IMR-90 (cell line): Measurements from ENCODE around the gene TEPSIN. TPM values are rescaled to one million over a fixed set of nuclear protein-coding genes. Genes with fewer than 3 reads are reported as not detected.

Experiments used
- ATAC-seq: fragments of 200-7000 bp; cut with Tn5 transposase; 2 replicates; pipeline ENCODE4 v1.9.1; 2020; ENCODE audit warnings: low read depth, mild to moderate bottlenecking, moderate library complexity
- BruUV-seq: library from RNA; stranded (reverse); fragments of 400-500 nt; replicated peaks from 2 replicates; lab custom pipeline; 2021; lab: Mats Ljungman, UMichigan
- CTCF ChIA-PET: fragments of 300-600 bp; formaldehyde crosslinking; extraction: SDS; loops from one replicate; lab custom pipeline; 2021; ENCODE audit warnings: antibody characterized with exemption; lab: Yijun Ruan, JAX
- POLR2A ChIA-PET: fragments of 300-600 bp; sonication (Branson Sonifier 250); formaldehyde crosslinking; loops from one replicate; lab custom pipeline; 2022; ENCODE audit warnings: antibody characterized with exemption; ENCODE audit not compliant: unreplicated experiment; lab: Charles Lee
- DNase-seq: peaks from one replicate; pipeline ENCODE4 v3.0.0; 2013
- H2AFZ ChIP-seq: replicated peaks from 2 replicates; pipeline ENCODE3; 2013; ENCODE audit warnings: low read length, mild to moderate bottlenecking; ENCODE audit not compliant: poor library complexity
- H2AK5ac ChIP-seq: 2 replicates; pipeline ENCODE4 v1.6.1; 2013; ENCODE audit warnings: low read depth, low read length, inconsistent platforms
- H2AK9ac ChIP-seq: replicated peaks from 2 replicates; pipeline ENCODE3; 2013; ENCODE audit warnings: mild to moderate bottlenecking, low read depth, low read length, moderate library complexity; ENCODE audit not compliant: poor library complexity
- H2BK120ac ChIP-seq: 2 replicates; pipeline ENCODE4 v1.6.1; 2013; ENCODE audit warnings: low read depth, low read length, inconsistent platforms
- H2BK15ac ChIP-seq: 3 replicates; pipeline ENCODE4 v1.6.1; 2013; ENCODE audit warnings: low read depth, low read length, inconsistent platforms
- H2BK20ac ChIP-seq: 2 replicates; pipeline ENCODE4 v1.6.1; 2013; ENCODE audit warnings: low read depth, mild to moderate bottlenecking, inconsistent platforms, low read length, moderate library complexity
- H2BK5ac ChIP-seq: 2 replicates; pipeline ENCODE4 v1.6.1; 2013; ENCODE audit warnings: mild to moderate bottlenecking, low read depth, low read length, inconsistent platforms; ENCODE audit not compliant: poor library complexity, severe bottlenecking
- H3K14ac ChIP-seq: replicated peaks from 2 replicates; pipeline ENCODE4 v1.6.1; 2013; ENCODE audit warnings: low read depth, low read length, inconsistent platforms
- H3K18ac ChIP-seq: 2 replicates; pipeline ENCODE4 v1.6.1; 2013; ENCODE audit warnings: low read depth, low read length, control low read depth
- H3K23ac ChIP-seq: 2 replicates; pipeline ENCODE4 v1.6.1; 2013; ENCODE audit warnings: low read depth, low read length, inconsistent platforms
- H3K27ac ChIP-seq: 2 replicates; pipeline ENCODE4 v1.5.1; 2013; ENCODE audit warnings: mild to moderate bottlenecking, control low read depth, low read length; ENCODE audit not compliant: insufficient read depth
- H3K27me3 ChIP-seq: 2 replicates; pipeline ENCODE4 v1.6.1; 2013; ENCODE audit warnings: low read length; ENCODE audit not compliant: control insufficient read depth, insufficient read depth
- H3K36me3 ChIP-seq: 2 replicates; pipeline ENCODE4 v1.6.1; 2013; ENCODE audit warnings: low read length, mixed read lengths; ENCODE audit not compliant: control insufficient read depth, insufficient read depth
- H3K4ac ChIP-seq: 2 replicates; pipeline ENCODE4 v1.6.1; 2013; ENCODE audit warnings: low read depth, low read length, inconsistent platforms
- H3K4me1 ChIP-seq: 2 replicates; pipeline ENCODE4 v1.6.1; 2013; ENCODE audit warnings: low read length, mixed read lengths; ENCODE audit not compliant: control insufficient read depth, insufficient read depth
- H3K4me2 ChIP-seq: 2 replicates; pipeline ENCODE4 v1.6.1; 2013; ENCODE audit warnings: low read depth, mild to moderate bottlenecking, control low read depth, low read length, moderate library complexity
- H3K4me3 ChIP-seq: 2 replicates; pipeline ENCODE4 v1.5.1; 2013; ENCODE audit warnings: low read depth, mild to moderate bottlenecking, control low read depth, low read length, moderate library complexity; ENCODE audit not compliant: insufficient read depth
- H3K56ac ChIP-seq: 2 replicates; pipeline ENCODE4 v1.6.1; 2013; ENCODE audit warnings: low read length, inconsistent platforms; ENCODE audit not compliant: insufficient read depth; ENCODE audit errors: extremely low read depth
- H3K79me1 ChIP-seq, 2 experiments: 2 replicates each; pipeline ENCODE4 v1.6.1; 2013; ENCODE audit warnings: low read length in 2 of 2, inconsistent platforms in 1 of 2, low read depth in 1 of 2
- H3K9ac ChIP-seq: 2 replicates; pipeline ENCODE4 v1.6.1; 2013; ENCODE audit warnings: low read depth, low read length, control low read depth
- H3K9me1 ChIP-seq: 2 replicates; pipeline ENCODE4 v1.6.1; 2013; ENCODE audit warnings: low read length, inconsistent platforms; ENCODE audit not compliant: insufficient read depth
- H3K9me3 ChIP-seq: 2 replicates; pipeline ENCODE4 v1.6.1; 2013; ENCODE audit warnings: low read length; ENCODE audit not compliant: control insufficient read depth, insufficient read depth
- H4K20me1 ChIP-seq: 2 replicates; pipeline ENCODE4 v1.6.1; 2013; ENCODE audit warnings: low read length, inconsistent platforms; ENCODE audit not compliant: insufficient read depth
- H4K5ac ChIP-seq: 2 replicates; pipeline ENCODE4 v1.6.1; 2013; ENCODE audit warnings: mild to moderate bottlenecking, low read depth, low read length, control low read depth
- H4K8ac ChIP-seq, 2 experiments: 2 replicates each; pipeline ENCODE4 v1.6.1; 2013; ENCODE audit warnings: low read depth in 2 of 2, low read length in 2 of 2, control low read depth in 1 of 2, inconsistent platforms in 1 of 2
- H4K91ac ChIP-seq: 2 replicates; pipeline ENCODE4 v1.6.1; 2013; ENCODE audit warnings: low read depth, low read length, inconsistent platforms; ENCODE audit not compliant: insufficient read depth
- BHLHE40 ChIP-seq: fragments of 150-350 bp; IDR thresholded peaks from 2 replicates; pipeline ENCODE4 v1.6.1; 2016; ENCODE audit warnings: mild to moderate bottlenecking, low read depth, low read length
- CHD1 ChIP-seq: IDR thresholded peaks from 2 replicates; pipeline ENCODE4 v1.6.1; 2012; ENCODE audit warnings: low read depth, low read length, improper control_type of control experiment
- CTCF ChIP-seq: conservative IDR thresholded peaks from 2 replicates; pipeline ENCODE4 v1.5.1; 2012; ENCODE audit warnings: mild to moderate bottlenecking, low read depth, low read length, improper control_type of control experiment
- FOS ChIP-seq: fragments of 150-350 bp; IDR thresholded peaks from 2 replicates; pipeline ENCODE4 v1.6.1; 2016; ENCODE audit warnings: low read depth, low read length
- MXI1 ChIP-seq: IDR thresholded peaks from 2 replicates; pipeline ENCODE4 v1.6.1; 2012; ENCODE audit warnings: low read depth, mild to moderate bottlenecking, low read length, moderate library complexity, borderline replicate concordance
- POLR2A ChIP-seq: IDR thresholded peaks from 2 replicates; pipeline ENCODE4 v1.6.1; 2012; ENCODE audit warnings: mild to moderate bottlenecking, low read depth, low read length
- USF2 ChIP-seq: fragments of 150-350 bp; IDR thresholded peaks from 2 replicates; pipeline ENCODE4 v1.6.1; 2017; ENCODE audit warnings: mild to moderate bottlenecking, antibody characterized with exemption, low read length, low read depth
- WGBS, 2 experiments: methylation state at CpG; one replicate each; pipeline versions ENCODE4 v1.1.5 to v1.1.7; 2013; ENCODE audit warnings: missing lambda C conversion rate in 2 of 2; ENCODE audit not compliant: insufficient read length in 1 of 2; ENCODE audit errors: extremely low coverage in 2 of 2; 5-methylcytosine and 5-hydroxymethylcytosine counted together
- dilution Hi-C: fragments of 300-500 bp; cut with HindIII; formaldehyde crosslinking; loops from one replicate; pipeline ENCODE4 v1.14.3; 2018; ENCODE audit warnings: low sequenced_read_pairs; ENCODE audit not compliant: unreplicated experiment
- in situ Hi-C: fragments of 300-500 bp; cut with MboI; formaldehyde crosslinking; loops from 3 replicates; pipeline ENCODE4 v1.14.3; 2019; ENCODE audit warnings: low sequenced_read_pairs, inconsistent platforms, mixed read lengths
- intact Hi-C: fragments of 100-400 bp; cut with micrococcal nuclease; formaldehyde crosslinking; loops from 2 replicates; pipeline ENCODE4 v1.10.0; 2022
- polyA plus RNA-seq, 3 experiments: library from polyadenylated mRNA; depleted of rRNA; stranded (reverse); fragments of >200 nt; gene quantifications; 2 replicates each; pipeline ENCODE4 v1.2.3, GENCODE V29; 2012; ENCODE audit warnings: low replicate concordance in 1 of 3
- total RNA-seq: library from RNA; depleted of rRNA; stranded (reverse); fragments of >200 nt; gene quantifications from 2 replicates; pipeline ENCODE4 v1.2.3, GENCODE V29; 2012

Gene TEPSIN
- total and polyA plus RNA-seq, 2 of the 4 experiments (the other 2 are of a cell fraction): 3.2 to 28.1 TPM

DNA sequence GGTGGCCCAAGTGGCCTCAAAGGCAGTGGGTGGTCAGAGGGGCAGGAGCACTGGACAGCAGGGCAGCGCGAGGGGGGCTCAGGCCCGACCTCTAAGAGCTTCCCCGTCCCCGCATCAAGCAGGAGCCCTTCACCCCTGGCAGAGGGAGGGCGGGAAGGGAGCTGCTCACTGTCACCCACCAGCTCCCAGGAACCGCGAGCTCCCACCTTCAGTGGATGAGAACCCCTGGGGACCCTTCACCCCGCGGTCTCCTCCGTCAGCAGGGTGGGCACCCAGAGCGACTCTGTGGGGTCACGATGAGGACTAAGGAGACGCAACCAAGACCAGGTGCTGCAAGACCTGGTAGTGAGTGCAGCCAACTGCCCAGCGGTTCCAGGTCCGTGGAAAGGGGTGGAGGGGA, 29.7 kb downstream of the TEPSIN start:
- H2BK15ac ChIP-seq: no peak overlapping the region
- no peak for ATAC-seq
- H3K9ac ChIP-seq: no peak overlapping the region
- 0 out of 2 replicates have a peak, but pooled peaks cover 6% of the 10 kb centered on the region for H3K9me1 ChIP-seq
- H3K27ac ChIP-seq: no peak overlapping the region
- H2BK120ac ChIP-seq: no peak overlapping the region
- H3K23ac ChIP-seq: no peak overlapping the region
- H4K8ac ChIP-seq: no peak overlapping the region
- H3K79me1 ChIP-seq: no peaks in the 10 kb centered on the region; a peak in 1 of 4 replicates
- no peak overlapping the region for H3K56ac ChIP-seq
- CTCF ChIA-PET: no interaction called here
- dilution Hi-C loops (no loop called here), in situ Hi-C loops (no loop called here), intact Hi-C loops (no loop called here)
- no peak overlapping the region for H3K4me2 ChIP-seq
- WGBS, 2 experiments: no CpG with 5 or more reads among the region's 16 CpGs
- no peak overlapping the region for H2BK5ac ChIP-seq
- POLR2A ChIA-PET: no interaction called here
- no peak overlapping the region for H2BK20ac ChIP-seq
- BruUV-seq: no TSS peak
- peaks cover 5% of the 10 kb centered on the region; the same call in 1 of the 2 replicates for H4K20me1 ChIP-seq
- peaks cover 3% of the 10 kb centered on the region; the same call in 1 of the 2 replicates for H3K36me3 ChIP-seq
- H4K91ac ChIP-seq: no peak overlapping the region
- no peaks in the 10 kb centered on the region for H3K27me3 ChIP-seq
- no peak overlapping the region for H2AK9ac ChIP-seq
- no peak overlapping the region for H3K4me3 ChIP-seq
- H2AK5ac ChIP-seq: no peak overlapping the region
- no peak for DNase-seq
- no peak overlapping the region for H2AFZ ChIP-seq
- no peak overlapping the region for H3K14ac ChIP-seq
- H3K18ac ChIP-seq: no peak overlapping the region
- H4K5ac ChIP-seq: no peak overlapping the region
- H3K4ac ChIP-seq: no peak overlapping the region
- no peak for TF ChIP-seq POLR2A
- no peak for TF ChIP-seq CTCF
- TF ChIP-seq MXI1: no peak
- TF ChIP-seq FOS: no peak
- no peak for TF ChIP-seq USF2
- TF ChIP-seq BHLHE40: no peak
- no peak for TF ChIP-seq CHD1
- no peaks in the 10 kb centered on the region for H3K9me3 ChIP-seq
- no peaks in the 10 kb centered on the region for H3K4me1 ChIP-seq
